Heart left ventricle (tissue), 13 donors: ENCODE data around the gene GPHA2.

Source experiments
- CTCF ChIP-seq, 12 donors: fragments of 200-600 bp; sonication (generic) in 4 of 12; IDR thresholded peaks; one replicate each; pipeline versions ENCODE4 v1.5.0 to v1.8.0; 2018 to 2022; ENCODE audit warnings: antibody characterized with exemption in 12 of 12, mild to moderate bottlenecking in 5 of 12
- POLR2A ChIP-seq, 2 donors: fragments of 450-650 bp; IDR thresholded peaks; one replicate each; pipeline ENCODE4 v1.6.1; 2017; ENCODE audit warnings: antibody characterized with exemption in 2 of 2, mild to moderate bottlenecking in 2 of 2, moderate library complexity in 2 of 2
- donor health status: ischemic (EF 13 %, LVEDD 7.1; RV severe dilation, severe dysfunction).
- donor health status: DM: no; HTN: yes; CAD: no.
- donor health status: DM: no; HTN: no; CAD: no.
- donor health status: ischemic (EF 25% LVEDD 6.9; RV normal size, moderate dysfunction).
- donor health status: ischemic (EF 25% LVEDD 5.7; RV mildly dilated, moderate dysfunction).
- donor health status: ischemic (EF 35%, LVEDD 5.7; RV mildly dilated, moderate dysfunction).
- donor health status: nonischemic (EF 11% LVEDD 7.7; RV severe dilation, severe dysfunction).
- donor health status: DM: yes; HTN: yes; CAD: no.
- donor health status: PGD.
- donor health status: ischemic (EF 29% LVEDD 5.4; RV normal size, mild dysfunction).
- donor health status: nonischemic (EF 23%, LVEDD 6.1; RV moderate dilation, normal function).

DNA sequence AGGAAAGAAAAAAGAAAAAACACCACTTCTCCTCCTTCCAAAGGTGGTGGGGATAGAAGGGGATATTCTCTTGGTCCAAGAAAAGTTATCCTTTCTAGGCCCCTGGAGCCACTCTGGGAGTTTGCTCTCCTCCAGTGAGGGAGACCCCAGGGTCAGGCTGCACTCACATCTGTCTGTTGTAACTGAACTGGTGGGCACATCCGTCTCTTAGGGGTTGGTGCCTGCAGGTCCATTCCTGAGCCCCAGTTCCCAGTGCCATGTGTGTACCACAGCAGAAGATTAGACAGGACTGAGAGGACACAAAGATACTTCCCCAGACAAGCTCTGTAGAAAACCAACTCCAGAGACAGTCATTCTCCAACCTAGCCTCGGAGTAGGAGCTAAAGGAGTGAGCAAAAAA lies 15.6 kb downstream of the GPHA2 start:
- TF ChIP-seq POLR2A (IDR thresholded peaks at IDR 0.05) (no peak), CTCF (IDR thresholded peaks at IDR 0.05) (no peak)
